ENCODE data around the gene TSPYL2. TPM values are rescaled to one million over a fixed set of nuclear protein-coding genes. Genes with fewer than 3 reads are reported as not detected.
A peak's percentile ranks its signal among the peaks of the same experiment; 100 is the strongest.

The TSPYL2 gene
- polyA plus RNA-seq, 2 donors: 20.0 to 29.3 TPM

GRCh38 chrX:53056292-53056691, 25.9 kb upstream of the TSPYL2 start:
- Histone ChIP-seq H3K9me3 (ENCODE audit: control insufficient read depth in 2 of 2, insufficient read depth in 1 of 2, low read depth in 1 of 2, low read length in 1 of 2) (no peaks in the 10 kb centered on the region), H3K36me3 (ENCODE audit: control insufficient read depth in 2 of 2, insufficient read depth in 2 of 2, low read length in 1 of 2) (no peaks in the 10 kb centered on the region), H3K4me1 (ENCODE audit: control insufficient read depth in 2 of 2, insufficient read depth in 2 of 2, low read length in 1 of 2) (no peaks in the 10 kb centered on the region), H3K4me3 (ENCODE audit: low read depth in 1 of 2, low read length in 2 of 2) (no peak overlapping the region), H3K27ac (ENCODE audit: low read depth in 2 of 2, low read length in 1 of 2) (no peak overlapping the region), H3K27me3 (ENCODE audit: control insufficient read depth in 1 of 2, insufficient read depth in 2 of 2, low read length in 2 of 2) (no peaks in the 10 kb centered on the region)
- WGBS, 2 donors: 79 to 86% methylated on average over 5 of the region's 5 CpGs

DNA sequence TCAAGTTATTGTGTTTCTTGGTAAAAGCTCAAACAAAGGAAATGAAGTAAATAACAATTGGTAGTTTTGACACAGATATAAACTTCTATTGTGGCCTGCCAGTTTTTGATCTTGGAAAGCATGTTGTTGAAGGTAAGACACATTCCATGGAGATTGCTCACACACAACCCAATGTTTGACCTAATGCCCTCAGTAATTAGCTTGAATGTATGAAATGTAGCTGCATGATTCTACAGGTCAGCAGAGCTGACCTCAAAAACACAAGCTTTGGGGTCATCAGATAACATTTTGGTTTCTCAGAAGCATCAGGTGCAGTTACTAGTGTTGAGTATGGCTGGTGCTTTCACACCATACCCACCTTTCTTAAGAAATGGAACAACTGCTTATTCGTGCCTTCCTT, 17.1 kb upstream of the TSPYL2 start:
- no peaks in the 10 kb centered on the region for H3K4me1 ChIP-seq (ENCODE audit: control insufficient read depth in 2 of 2, insufficient read depth in 2 of 2, low read length in 1 of 2)

DNA sequence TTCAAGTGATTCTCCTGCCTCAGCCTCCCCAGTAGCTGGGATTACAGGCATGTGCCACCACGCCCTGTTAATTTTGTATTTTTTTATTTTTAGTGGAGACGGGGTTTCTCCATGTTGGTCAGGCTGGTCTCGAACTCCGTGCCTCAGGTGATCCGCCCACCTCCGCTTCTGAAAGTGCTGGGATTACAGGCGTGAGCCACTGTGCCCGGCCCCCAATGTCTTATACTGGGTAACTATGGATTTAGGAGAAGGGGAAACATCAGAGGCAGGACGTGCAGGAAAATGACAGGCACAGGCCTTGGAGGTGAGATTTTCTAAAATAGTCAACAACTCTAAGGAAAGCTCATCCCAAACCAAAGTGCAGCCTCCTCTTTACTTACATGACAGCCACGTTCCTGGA, 11.1 kb upstream of the TSPYL2 start:
- H3K36me3 ChIP-seq (ENCODE audit: control insufficient read depth in 2 of 2, insufficient read depth in 2 of 2, low read length in 1 of 2): no peaks in the 10 kb centered on the region
- H3K27ac ChIP-seq (ENCODE audit: low read depth in 2 of 2, low read length in 1 of 2): no peak overlapping the region
- no peaks in the 10 kb centered on the region for H3K4me1 ChIP-seq (ENCODE audit: control insufficient read depth in 2 of 2, insufficient read depth in 2 of 2, low read length in 1 of 2)
- H3K27me3 ChIP-seq (ENCODE audit: control insufficient read depth in 1 of 2, insufficient read depth in 2 of 2, low read length in 2 of 2): no peaks in the 10 kb centered on the region
- no peaks in the 10 kb centered on the region for H3K9me3 ChIP-seq (ENCODE audit: control insufficient read depth in 2 of 2, insufficient read depth in 1 of 2, low read depth in 1 of 2, low read length in 1 of 2)
- H3K4me3 ChIP-seq (ENCODE audit: low read depth in 1 of 2, low read length in 2 of 2): no peak overlapping the region
- WGBS, 2 donors: 76 to 77% methylated on average over 10 of the region's 10 CpGs

More for the DNA sequence above, 17.1 kb upstream of the TSPYL2 start:
- Histone ChIP-seq H3K27me3 (ENCODE audit: control insufficient read depth in 1 of 2, insufficient read depth in 2 of 2, low read length in 2 of 2) (no peaks in the 10 kb centered on the region), H3K9me3 (ENCODE audit: control insufficient read depth in 2 of 2, insufficient read depth in 1 of 2, low read depth in 1 of 2, low read length in 1 of 2) (no peaks in the 10 kb centered on the region), H3K27ac (ENCODE audit: low read depth in 2 of 2, low read length in 1 of 2) (no peak overlapping the region), H3K36me3 (ENCODE audit: control insufficient read depth in 2 of 2, insufficient read depth in 2 of 2, low read length in 1 of 2) (no peaks in the 10 kb centered on the region), H3K4me3 (ENCODE audit: low read depth in 1 of 2, low read length in 2 of 2) (no peak overlapping the region)
- WGBS, 2 donors: 71 to 96% methylated on average over 1 of the region's 1 CpG

GRCh38 chrX:53071604-53072417, 10.4 kb upstream of the TSPYL2 start:
- H3K4me3 ChIP-seq (ENCODE audit: low read depth in 1 of 2, low read length in 2 of 2): peak overlapping the region; percentile 14 to 48
- 2 to 8% methylated on average over 31 of the region's 31 CpGs for WGBS, 2 donors
- H3K27me3 ChIP-seq (ENCODE audit: control insufficient read depth in 1 of 2, insufficient read depth in 2 of 2, low read length in 2 of 2): no peaks in the 10 kb centered on the region
- no peaks in the 10 kb centered on the region for H3K9me3 ChIP-seq (ENCODE audit: control insufficient read depth in 2 of 2, insufficient read depth in 1 of 2, low read depth in 1 of 2, low read length in 1 of 2)
- no peaks in the 10 kb centered on the region for H3K36me3 ChIP-seq (ENCODE audit: control insufficient read depth in 2 of 2, insufficient read depth in 2 of 2, low read length in 1 of 2)
- H3K27ac ChIP-seq (ENCODE audit: low read depth in 2 of 2, low read length in 1 of 2): peak overlapping the region; percentile 40 to 41
- no peaks in the 10 kb centered on the region for H3K4me1 ChIP-seq (ENCODE audit: control insufficient read depth in 2 of 2, insufficient read depth in 2 of 2, low read length in 1 of 2)

- no peak overlapping the region for H3K4me3 ChIP-seq (ENCODE audit: low read depth in 1 of 2, low read length in 2 of 2)
- no peaks in the 10 kb centered on the region for H3K27me3 ChIP-seq (ENCODE audit: control insufficient read depth in 1 of 2, insufficient read depth in 2 of 2, low read length in 2 of 2)
- WGBS, 2 donors: 58 to 64% methylated on average over 9 of the region's 9 CpGs
- H3K36me3 ChIP-seq (ENCODE audit: control insufficient read depth in 2 of 2, insufficient read depth in 2 of 2, low read length in 1 of 2): no peaks in the 10 kb centered on the region
- H3K9me3 ChIP-seq (ENCODE audit: control insufficient read depth in 2 of 2, insufficient read depth in 1 of 2, low read depth in 1 of 2, low read length in 1 of 2): no peaks in the 10 kb centered on the region
- no peaks in the 10 kb centered on the region for H3K4me1 ChIP-seq (ENCODE audit: control insufficient read depth in 2 of 2, insufficient read depth in 2 of 2, low read length in 1 of 2)
- peak overlapping the region; percentile 41 to 50 for H3K27ac ChIP-seq (ENCODE audit: low read depth in 2 of 2, low read length in 1 of 2)
These were observed 9.6 kb upstream of the TSPYL2 start for GRCh38 chrX:53072418-53073114.

- WGBS, 2 donors: 53 to 84% methylated on average over 5 to 6 of the region's 6 CpGs
- peak overlapping the region; percentile 1 to 41 for H3K27ac ChIP-seq (ENCODE audit: low read depth in 2 of 2, low read length in 1 of 2)
These were observed 9.0 kb upstream of the TSPYL2 start for GRCh38 chrX:53073115-53073586.

GRCh38 chrX:53075011-53075410, 7.2 kb upstream of the TSPYL2 start:
- WGBS, 2 donors: 78 to 85% methylated on average over 7 of the region's 7 CpGs
- H3K27me3 ChIP-seq (ENCODE audit: control insufficient read depth in 1 of 2, insufficient read depth in 2 of 2, low read length in 2 of 2): no peaks in the 10 kb centered on the region
- H3K4me3 ChIP-seq (ENCODE audit: low read depth in 1 of 2, low read length in 2 of 2): no peak overlapping the region

More at GRCh38 chrX:53073115-53073586, 9.0 kb upstream of the TSPYL2 start:
- Histone ChIP-seq H3K27me3 (ENCODE audit: control insufficient read depth in 1 of 2, insufficient read depth in 2 of 2, low read length in 2 of 2) (no peaks in the 10 kb centered on the region), H3K36me3 (ENCODE audit: control insufficient read depth in 2 of 2, insufficient read depth in 2 of 2, low read length in 1 of 2) (no peaks in the 10 kb centered on the region), H3K4me3 (ENCODE audit: low read depth in 1 of 2, low read length in 2 of 2) (no peak overlapping the region), H3K4me1 (ENCODE audit: control insufficient read depth in 2 of 2, insufficient read depth in 2 of 2, low read length in 1 of 2) (no peaks in the 10 kb centered on the region), H3K9me3 (ENCODE audit: control insufficient read depth in 2 of 2, insufficient read depth in 1 of 2, low read depth in 1 of 2, low read length in 1 of 2) (no peaks in the 10 kb centered on the region)

DNA sequence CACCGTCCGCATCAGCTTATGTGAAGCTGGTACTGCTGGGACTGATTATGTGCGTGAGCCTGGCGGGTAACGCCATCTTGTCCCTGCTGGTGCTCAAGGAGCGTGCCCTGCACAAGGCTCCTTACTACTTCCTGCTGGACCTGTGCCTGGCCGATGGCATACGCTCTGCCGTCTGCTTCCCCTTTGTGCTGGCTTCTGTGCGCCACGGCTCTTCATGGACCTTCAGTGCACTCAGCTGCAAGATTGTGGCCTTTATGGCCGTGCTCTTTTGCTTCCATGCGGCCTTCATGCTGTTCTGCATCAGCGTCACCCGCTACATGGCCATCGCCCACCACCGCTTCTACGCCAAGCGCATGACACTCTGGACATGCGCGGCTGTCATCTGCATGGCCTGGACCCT, 5.5 kb upstream of the TSPYL2 start:
- H3K9me3 ChIP-seq (ENCODE audit: control insufficient read depth in 2 of 2, insufficient read depth in 1 of 2, low read depth in 1 of 2, low read length in 1 of 2): no peaks in the 10 kb centered on the region
- 96 to 97% methylated on average over 20 to 21 of the region's 21 CpGs for WGBS, 2 donors
- no peaks in the 10 kb centered on the region for H3K36me3 ChIP-seq (ENCODE audit: control insufficient read depth in 2 of 2, insufficient read depth in 2 of 2, low read length in 1 of 2)
- no peaks in the 10 kb centered on the region for H3K4me1 ChIP-seq (ENCODE audit: control insufficient read depth in 2 of 2, insufficient read depth in 2 of 2, low read length in 1 of 2)
- no peaks in the 10 kb centered on the region for H3K27me3 ChIP-seq (ENCODE audit: control insufficient read depth in 1 of 2, insufficient read depth in 2 of 2, low read length in 2 of 2)
- H3K4me3 ChIP-seq (ENCODE audit: low read depth in 1 of 2, low read length in 2 of 2): no peak overlapping the region
- no peak overlapping the region for H3K27ac ChIP-seq (ENCODE audit: low read depth in 2 of 2, low read length in 1 of 2)

More at GRCh38 chrX:53075011-53075410, 7.2 kb upstream of the TSPYL2 start:
- no peaks in the 10 kb centered on the region for H3K36me3 ChIP-seq (ENCODE audit: control insufficient read depth in 2 of 2, insufficient read depth in 2 of 2, low read length in 1 of 2)
- no peaks in the 10 kb centered on the region for H3K4me1 ChIP-seq (ENCODE audit: control insufficient read depth in 2 of 2, insufficient read depth in 2 of 2, low read length in 1 of 2)
- no peak overlapping the region for H3K27ac ChIP-seq (ENCODE audit: low read depth in 2 of 2, low read length in 1 of 2)
- H3K9me3 ChIP-seq (ENCODE audit: control insufficient read depth in 2 of 2, insufficient read depth in 1 of 2, low read depth in 1 of 2, low read length in 1 of 2): no peaks in the 10 kb centered on the region

- Histone ChIP-seq H3K36me3 (ENCODE audit: control insufficient read depth in 2 of 2, insufficient read depth in 2 of 2, low read length in 1 of 2) (no peaks in the 10 kb centered on the region), H3K9me3 (ENCODE audit: control insufficient read depth in 2 of 2, insufficient read depth in 1 of 2, low read depth in 1 of 2, low read length in 1 of 2) (no peaks in the 10 kb centered on the region), H3K27me3 (ENCODE audit: control insufficient read depth in 1 of 2, insufficient read depth in 2 of 2, low read length in 2 of 2) (no peaks in the 10 kb centered on the region), H3K27ac (ENCODE audit: low read depth in 2 of 2, low read length in 1 of 2) (no peak overlapping the region), H3K4me3 (ENCODE audit: low read depth in 1 of 2, low read length in 2 of 2) (no peak overlapping the region), H3K4me1 (ENCODE audit: control insufficient read depth in 2 of 2, insufficient read depth in 2 of 2, low read length in 1 of 2) (no peaks in the 10 kb centered on the region)
- 91 to 95% methylated on average over 27 of the region's 27 CpGs for WGBS, 2 donors
These were observed 4.7 kb upstream of the TSPYL2 start for GRCh38 chrX:53077207-53078197.

Data from esophagus (tissue), 2 donors.